GM19455 (cell line): ENCODE measurements around the gene PXK.
A peak's percentile ranks its signal among the peaks of the same experiment; 100 is the strongest.
"Not testable (repeated sequence)": the region's sequence is repeated elsewhere in the genome, so short reads cannot be mapped to it uniquely, and the experiment has no call there.

Experiments used
- ATAC-seq: cut with Tn5 transposase; IDR thresholded peaks from one replicate; pipeline ENCODE4 v1.9.1; 2021; ENCODE audit not compliant: unreplicated experiment

PXK gene

GRCh38 chr3:58332575-58333188, at the start of gene PXK:
TSS of gene PXK (plus strand) at chr3:58332892. CDS start at chr3:58332989, 97 bp downstream.
- ATAC-seq = peak; percentile 89

- ATAC-seq = no peak
These were observed 47.4 kb upstream of the PXK start for GRCh38 chr3:58285334-58285733.

- no peak for ATAC-seq
These were observed 45.3 kb upstream of the PXK start for GRCh38 chr3:58287354-58287753.

- no peak for ATAC-seq
These were observed 44.5 kb upstream of the PXK start for GRCh38 chr3:58288011-58288728.

- ATAC-seq = not testable (repeated sequence)
These were observed 43.6 kb upstream of the PXK start for GRCh38 chr3:58288964-58289613.

- not testable (repeated sequence) for ATAC-seq
These were observed 42.2 kb upstream of the PXK start for GRCh38 chr3:58290446-58290845.

GRCh38 chr3:58291671-58292338, 40.9 kb upstream of the PXK start:
- ATAC-seq = no peak

- no peak for ATAC-seq
These were observed 39.8 kb upstream of the PXK start for GRCh38 chr3:58292866-58293265.

GRCh38 chr3:58293516-58293915, 39.2 kb upstream of the PXK start:
- no peak for ATAC-seq

- ATAC-seq = no peak
These were observed 36.4 kb upstream of the PXK start for GRCh38 chr3:58296269-58296668.

GRCh38 chr3:58296843-58297242, 35.8 kb upstream of the PXK start:
- ATAC-seq = no peak

GRCh38 chr3:58298190-58298589, 34.5 kb upstream of the PXK start:
- ATAC-seq = no peak

- no peak for ATAC-seq
These were observed 33.6 kb upstream of the PXK start for GRCh38 chr3:58299075-58299474.

GRCh38 chr3:58299839-58300516, 32.7 kb upstream of the PXK start:
- no peak for ATAC-seq

GRCh38 chr3:58305882-58306711, 26.6 kb upstream of the PXK start, which contains the start of the genes HTD2 and RPP14:
TSS of gene HTD2 (plus strand) at chr3:58306520. CDS start at chr3:58317614, 11,094 bp downstream.
TSS of gene RPP14 (plus strand) at chr3:58306245. CDS start at chr3:58310330, 4,085 bp downstream.
- peak; percentile 87 for ATAC-seq

- no peak for ATAC-seq
These were observed 25.0 kb upstream of the PXK start for GRCh38 chr3:58307639-58308215.

- no peak for ATAC-seq
These were observed 24.0 kb upstream of the PXK start for GRCh38 chr3:58308728-58309127.

GRCh38 chr3:58317811-58318210, 14.9 kb upstream of the PXK start:
- ATAC-seq = no peak

GRCh38 chr3:58321791-58322190, 10.9 kb upstream of the PXK start:
- ATAC-seq = no peak

- no peak for ATAC-seq
These were observed 9.9 kb upstream of the PXK start for GRCh38 chr3:58322793-58323192.
